Measurements from ENCODE around the gene TRAF4.
"Not testable (repeated sequence)": the region's sequence is repeated elsewhere in the genome, so short reads cannot be mapped to it uniquely, and the experiment has no call there.

TRAF4 gene

DNA sequence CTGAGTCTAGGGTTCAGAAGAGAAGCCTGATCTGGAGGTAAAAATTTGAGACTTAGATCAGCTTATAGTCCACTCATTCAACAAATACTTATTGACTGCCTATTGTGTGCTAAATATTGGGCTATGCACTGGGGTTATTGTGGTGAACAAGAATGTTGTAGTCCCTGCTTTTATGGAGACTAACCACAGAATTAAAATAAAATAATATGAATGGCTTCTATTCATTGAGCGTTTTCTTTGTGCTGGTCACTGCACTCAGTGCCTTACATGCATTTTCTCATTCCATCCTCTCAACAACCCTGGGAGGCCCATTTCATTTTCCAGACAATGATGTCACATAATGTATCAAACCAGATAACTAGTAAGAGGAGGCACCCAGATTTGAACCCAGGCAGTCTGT, 10.5 kb upstream of the TRAF4 start:
- no peak for DNase-seq

DNA sequence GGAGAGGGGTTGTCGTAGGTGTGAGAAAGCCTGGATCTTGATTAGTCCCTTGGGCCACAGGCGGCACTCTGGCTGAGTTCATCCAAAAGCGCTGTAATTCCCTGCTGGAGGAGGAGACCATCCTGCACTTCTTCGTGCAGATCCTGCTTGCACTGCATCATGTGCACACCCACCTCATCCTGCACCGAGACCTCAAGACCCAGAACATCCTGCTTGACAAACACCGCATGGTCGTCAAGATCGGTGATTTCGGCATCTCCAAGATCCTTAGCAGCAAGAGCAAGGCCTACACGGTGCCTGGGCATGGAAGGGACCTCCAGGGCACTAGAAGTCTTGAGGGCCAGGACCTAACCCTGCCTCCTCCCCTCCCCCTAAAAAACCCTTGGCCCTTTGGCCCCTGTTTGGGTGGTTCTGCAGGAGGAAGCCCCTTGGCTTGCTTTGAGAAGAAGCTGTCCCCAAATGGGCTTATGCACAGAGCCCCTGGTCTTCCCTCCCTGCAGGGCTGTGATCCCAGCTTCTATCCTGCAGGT, 9.0 kb upstream of the TRAF4 start:
- no peak for DNase-seq

DNA sequence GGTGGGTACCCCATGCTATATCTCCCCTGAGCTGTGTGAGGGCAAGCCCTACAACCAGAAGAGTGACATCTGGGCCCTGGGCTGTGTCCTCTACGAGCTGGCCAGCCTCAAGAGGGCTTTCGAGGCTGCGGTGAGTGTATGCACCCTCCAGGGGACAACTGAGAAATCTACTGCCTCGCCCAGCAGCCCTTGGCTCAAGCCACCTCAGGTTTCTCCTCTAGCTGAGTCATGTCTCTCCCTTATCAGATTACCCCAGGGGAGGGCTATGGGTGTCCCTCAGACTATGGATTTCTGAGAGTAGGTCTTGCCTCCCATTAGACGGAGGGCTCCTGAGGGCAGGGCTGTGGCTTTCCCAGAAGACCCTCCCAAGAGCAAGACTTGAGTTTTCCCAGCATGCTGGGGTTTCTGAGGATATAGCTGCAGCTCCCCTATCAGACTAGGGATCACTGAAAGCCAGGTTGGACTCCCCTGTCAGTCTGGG, 8.5 kb upstream of the TRAF4 start:
- no peak for DNase-seq

DNA sequence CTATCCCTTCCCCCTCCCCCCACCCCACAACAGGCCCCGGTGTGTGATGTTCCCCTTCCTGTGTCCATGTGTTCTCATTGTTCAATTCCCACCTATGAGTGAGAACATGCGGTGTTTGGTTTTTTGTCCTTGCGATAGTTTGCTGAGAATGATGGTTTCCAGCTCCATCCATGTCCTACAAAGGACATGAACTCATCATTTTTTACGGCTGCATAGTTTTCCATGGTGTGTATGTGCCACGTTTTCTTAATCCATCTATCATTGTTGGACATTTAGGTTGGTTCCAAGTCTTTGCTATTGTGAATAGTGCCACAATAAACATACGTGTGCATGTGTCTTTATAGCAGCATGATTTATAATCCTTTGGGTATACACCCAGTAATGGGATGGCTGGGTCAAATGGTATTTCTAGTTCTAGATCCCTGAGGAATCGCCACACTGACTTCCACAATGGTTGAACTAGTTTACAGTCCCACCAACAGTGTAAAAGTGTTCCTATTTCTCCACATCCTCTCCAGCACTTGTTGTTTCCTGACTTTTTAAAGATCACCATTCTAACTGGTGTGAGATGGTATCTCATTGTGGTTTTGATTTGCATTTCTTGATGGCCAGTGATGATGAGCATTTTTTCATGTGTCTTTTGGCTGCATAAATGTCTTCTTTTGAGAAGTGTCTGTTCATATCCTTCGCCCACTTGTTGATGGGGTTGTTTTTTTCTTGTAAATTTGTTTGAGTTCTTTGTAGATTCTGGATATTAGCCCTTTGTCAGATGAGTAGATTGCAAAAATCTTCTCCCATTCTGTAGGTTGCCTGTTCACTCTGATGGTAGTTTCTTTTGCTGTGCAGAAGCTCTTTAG, 7.7 kb upstream of the TRAF4 start:
- DNase-seq = not testable (repeated sequence)

- no peak for DNase-seq
Measured at GRCh38 chr17:28737316-28737715, 6.5 kb upstream of the TRAF4 start.

GRCh38 chr17:28737770-28738679, 5.8 kb upstream of the TRAF4 start:
- DNase-seq = no peak

- no peak for DNase-seq
Measured at GRCh38 chr17:28738680-28739384, 5.0 kb upstream of the TRAF4 start.

- DNase-seq = no peak
Measured at GRCh38 chr17:28740406-28741357, 3.1 kb upstream of the TRAF4 start.

DNA sequence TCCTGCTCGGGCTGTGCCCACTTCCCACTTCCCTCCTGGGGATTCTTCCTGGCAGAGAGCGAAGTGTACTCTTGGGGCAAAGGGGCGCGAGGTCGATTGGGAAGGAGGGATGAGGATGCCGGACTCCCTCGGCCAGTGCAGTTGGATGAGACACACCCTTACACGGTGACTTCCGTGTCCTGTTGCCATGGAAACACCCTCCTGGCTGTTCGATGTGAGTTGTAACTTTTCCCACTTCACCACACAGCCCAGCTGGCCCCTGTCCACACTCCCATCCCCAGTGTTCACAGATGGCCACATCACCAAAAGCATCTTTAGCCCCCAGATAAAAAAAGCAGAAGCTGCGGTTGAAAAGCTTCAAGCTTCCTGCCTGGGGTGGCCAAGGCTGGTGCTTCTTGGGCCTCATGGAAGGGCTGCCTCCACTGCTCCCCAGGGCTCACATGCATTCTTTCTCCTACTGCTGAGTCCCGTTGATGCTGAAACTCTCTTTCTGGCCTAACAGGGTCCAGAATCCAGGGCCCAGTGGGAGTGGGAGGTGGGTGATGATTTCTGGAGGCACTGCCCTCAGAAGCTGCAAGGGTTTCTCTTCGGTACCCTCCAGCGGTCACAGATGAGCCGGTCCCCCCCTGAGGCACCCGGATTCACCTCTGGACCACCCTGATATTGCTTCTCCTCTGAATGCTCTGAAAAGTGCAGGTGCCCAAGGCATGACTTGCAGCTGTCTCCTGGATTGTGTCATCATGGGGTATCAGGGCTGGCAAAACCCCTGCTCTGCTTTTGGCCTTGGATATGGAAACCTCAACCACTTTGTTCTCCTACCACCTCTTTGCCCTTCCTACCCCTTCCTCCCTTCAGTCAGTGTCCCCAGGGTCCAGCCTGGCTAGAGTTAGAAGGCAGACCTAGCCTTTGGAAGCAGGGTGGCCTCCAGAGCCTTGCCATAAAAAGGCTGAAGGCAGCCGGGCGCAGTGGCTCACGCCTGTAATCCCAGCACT, 2.2 kb upstream of the TRAF4 start:
- no peak for DNase-seq

GRCh38 chr17:28744104-28744971, 527 bp downstream of the TRAF4 start:
- no peak for DNase-seq

DNA sequence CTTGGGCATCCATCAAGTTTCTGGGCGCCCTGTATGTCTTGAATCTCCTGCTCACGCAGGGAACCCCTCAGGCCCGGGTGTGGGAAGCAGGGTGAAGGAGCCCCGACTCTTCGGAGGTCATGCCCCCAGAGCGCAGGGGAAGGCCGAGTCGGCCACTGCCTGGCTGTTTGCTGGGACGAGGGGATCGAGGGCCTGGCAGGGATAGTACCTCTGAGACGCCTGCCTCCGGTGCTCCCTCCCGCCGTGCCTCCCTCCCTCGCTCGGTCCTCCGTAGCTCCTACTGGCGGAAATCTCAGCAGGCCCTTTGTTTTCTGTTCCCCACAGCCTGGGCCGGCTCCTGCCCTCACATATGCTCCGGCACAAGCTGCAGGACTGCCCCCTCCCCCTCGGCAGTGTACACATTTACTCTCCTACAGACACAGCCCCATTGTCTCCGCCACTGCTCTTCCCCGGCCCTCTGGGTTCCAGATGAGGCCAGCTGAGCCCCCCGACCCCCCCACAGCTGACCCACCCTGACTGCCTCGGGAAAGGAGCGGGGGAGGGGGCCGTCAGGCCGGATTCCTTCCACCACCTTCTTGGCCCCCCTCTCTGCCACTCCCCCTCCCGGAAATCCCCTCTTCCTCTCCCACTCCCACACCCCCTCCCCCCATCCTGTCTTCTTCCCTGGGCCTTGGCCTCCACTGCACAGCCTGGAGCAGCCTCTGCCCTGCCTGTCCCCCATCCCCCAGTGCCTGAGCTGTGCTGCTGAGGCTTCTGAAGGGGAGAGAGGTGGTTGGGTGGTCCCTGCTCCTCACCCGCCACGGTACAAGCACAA, 1.4 kb downstream of the TRAF4 start:
- peak in 1 of 2 experiments; percentile 23 for DNase-seq

GRCh38 chr17:28745786-28746411, 2.1 kb downstream of the TRAF4 start:
- DNase-seq = no peak

DNA sequence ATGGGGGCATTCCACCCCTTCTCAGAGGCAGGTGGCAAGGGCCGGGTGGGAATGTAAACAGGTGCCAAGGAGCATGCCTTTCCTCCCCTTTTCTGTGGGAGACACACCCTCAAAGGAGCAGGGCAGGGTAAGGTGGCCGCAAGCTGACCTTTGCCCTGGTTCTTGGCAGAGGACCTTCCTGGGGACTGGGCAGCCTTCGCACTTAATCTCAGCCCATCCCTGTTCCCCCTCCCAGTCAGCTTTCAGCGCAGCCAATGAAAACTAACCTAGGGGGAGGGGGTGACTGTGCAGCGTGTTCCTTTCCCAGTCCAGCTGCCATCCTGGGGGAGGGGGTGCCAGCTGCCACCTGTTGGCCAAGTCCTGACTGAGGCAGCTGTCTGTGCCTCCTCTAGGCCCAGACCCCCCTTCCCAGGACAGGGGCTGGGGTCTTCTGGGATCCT, 2.8 kb downstream of the TRAF4 start:
- no peak for DNase-seq

DNA sequence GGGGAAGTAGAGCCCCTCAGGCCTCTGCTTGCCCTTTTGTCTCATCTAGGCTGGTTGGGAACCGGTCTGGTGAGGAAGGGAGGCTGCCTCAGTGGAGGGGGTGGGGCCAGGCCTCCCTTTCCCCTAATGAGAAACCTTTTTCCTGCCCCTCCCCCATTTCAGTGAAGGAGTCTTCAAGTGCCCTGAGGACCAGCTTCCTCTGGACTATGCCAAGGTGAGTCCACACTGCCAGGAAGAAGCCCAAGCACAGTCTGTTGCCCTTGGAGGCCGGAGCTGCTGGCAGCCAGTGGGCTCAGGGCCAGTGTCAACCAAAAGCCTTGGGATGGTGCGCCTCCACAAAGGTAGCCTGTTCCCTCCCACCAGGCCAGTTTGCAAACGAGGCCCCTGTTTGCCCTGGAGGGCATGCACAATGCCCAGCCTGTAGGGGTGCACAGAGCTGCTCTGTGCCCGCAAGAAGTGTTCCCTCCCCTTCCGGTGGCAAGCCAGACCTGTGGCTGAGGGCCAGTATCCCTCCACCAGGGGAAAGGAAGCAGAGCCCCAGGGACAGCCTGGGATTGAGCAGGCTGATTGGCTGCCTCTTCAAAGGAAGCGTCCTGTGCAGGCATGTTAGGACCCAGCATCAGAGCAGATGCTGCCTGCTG, 3.4 kb downstream of the TRAF4 start:
- no peak for DNase-seq

DNA sequence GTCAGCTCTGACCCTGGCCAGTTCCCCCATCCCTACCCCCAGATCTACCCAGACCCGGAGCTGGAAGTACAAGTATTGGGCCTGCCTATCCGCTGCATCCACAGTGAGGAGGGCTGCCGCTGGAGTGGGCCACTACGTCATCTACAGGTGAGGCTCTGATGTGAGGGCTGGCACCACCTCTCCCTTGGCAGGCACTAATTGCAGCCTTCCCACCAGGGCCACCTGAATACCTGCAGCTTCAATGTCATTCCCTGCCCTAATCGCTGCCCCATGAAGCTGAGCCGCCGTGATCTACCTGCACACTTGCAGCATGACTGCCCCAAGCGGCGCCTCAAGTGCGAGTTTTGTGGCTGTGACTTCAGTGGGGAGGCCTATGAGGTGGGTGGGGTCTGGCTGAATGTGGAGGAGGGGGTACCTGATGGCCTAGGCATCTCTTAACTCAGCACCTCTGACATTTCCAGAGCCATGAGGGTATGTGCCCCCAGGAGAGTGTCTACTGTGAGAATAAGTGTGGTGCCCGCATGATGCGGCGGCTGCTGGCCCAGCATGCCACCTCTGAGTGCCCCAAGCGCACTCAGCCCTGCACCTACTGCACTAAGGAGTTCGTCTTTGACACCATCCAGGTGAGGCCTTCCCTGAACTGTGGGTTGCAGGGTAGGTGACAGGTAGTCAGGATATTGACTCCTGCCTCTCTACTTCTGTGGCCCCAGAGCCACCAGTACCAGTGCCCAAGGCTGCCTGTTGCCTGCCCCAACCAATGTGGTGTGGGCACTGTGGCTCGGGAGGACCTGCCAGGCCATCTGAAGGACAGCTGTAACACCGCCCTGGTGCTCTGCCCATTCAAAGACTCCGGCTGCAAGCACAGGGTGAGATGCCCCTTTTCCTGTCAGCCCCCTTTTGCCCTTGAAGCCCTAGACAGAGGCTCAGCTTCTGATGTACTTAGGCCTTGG, 4.3 kb downstream of the TRAF4 start:
- no peak for DNase-seq
